ENCODE data around the gene TPH2.
A peak's percentile ranks its signal among the peaks of the same experiment; 100 is the strongest.

Gene TPH2

GRCh38 chr12:71935594-71935993, 3.1 kb upstream of the TPH2 start:
- peak; percentile 27 for DNase-seq (ENCODE audit: low read depth)
- H3K4me3 ChIP-seq (ENCODE audit: low read depth, low read length), result no peak overlapping the region
- TF ChIP-seq, protein P1, sequence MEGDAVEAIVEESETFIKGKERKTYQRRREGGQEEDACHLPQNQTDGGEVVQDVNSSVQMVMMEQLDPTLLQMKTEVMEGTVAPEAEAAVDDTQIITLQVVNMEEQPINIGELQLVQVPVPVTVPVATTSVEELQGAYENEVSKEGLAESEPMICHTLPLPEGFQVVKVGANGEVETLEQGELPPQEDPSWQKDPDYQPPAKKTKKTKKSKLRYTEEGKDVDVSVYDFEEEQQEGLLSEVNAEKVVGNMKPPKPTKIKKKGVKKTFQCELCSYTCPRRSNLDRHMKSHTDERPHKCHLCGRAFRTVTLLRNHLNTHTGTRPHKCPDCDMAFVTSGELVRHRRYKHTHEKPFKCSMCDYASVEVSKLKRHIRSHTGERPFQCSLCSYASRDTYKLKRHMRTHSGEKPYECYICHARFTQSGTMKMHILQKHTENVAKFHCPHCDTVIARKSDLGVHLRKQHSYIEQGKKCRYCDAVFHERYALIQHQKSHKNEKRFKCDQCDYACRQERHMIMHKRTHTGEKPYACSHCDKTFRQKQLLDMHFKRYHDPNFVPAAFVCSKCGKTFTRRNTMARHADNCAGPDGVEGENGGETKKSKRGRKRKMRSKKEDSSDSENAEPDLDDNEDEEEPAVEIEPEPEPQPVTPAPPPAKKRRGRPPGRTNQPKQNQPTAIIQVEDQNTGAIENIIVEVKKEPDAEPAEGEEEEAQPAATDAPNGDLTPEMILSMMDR (IDR thresholded peaks at IDR 0.05; ENCODE audit: low read depth, low read length, missing control alignments), result no peak

- TF ChIP-seq, protein P1 (IDR thresholded peaks at IDR 0.05; ENCODE audit: low read depth, low read length, missing control alignments), result no peak
- H3K4me3 ChIP-seq (ENCODE audit: low read depth, low read length), result no peak overlapping the region
Observed at GRCh38 chr12:71940068-71940467, 1.4 kb downstream of the TPH2 start.

GRCh38 chr12:71941174-71941573, 2.5 kb downstream of the TPH2 start:
- TF ChIP-seq, protein P1 (IDR thresholded peaks at IDR 0.05; ENCODE audit: low read depth, low read length, missing control alignments), result no peak
- DNase-seq (ENCODE audit: low read depth), result no peak

More at GRCh38 chr12:71940068-71940467, 1.4 kb downstream of the TPH2 start:
- DNase-seq (ENCODE audit: low read depth), result no peak

DNA sequence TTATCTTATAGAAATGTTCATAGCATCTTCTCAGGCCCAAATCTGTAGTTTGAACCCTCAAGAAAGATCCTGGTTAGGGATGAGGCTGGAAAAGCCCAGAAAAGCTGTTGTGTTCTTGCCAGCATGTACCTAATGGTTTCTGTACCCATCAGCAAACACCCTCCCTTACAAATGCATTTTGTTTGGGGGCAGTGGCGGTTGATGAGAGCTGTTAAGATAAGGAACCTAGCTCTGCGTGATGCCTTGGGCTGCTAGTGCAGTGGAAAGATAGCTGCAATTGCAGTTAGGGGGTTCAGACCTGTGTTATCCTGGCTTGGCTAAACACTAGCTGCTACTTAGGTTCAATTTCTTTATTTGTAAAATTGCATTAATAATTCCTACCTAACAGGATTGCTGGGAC, 3.6 kb downstream of the TPH2 start:
- H3K4me3 ChIP-seq (ENCODE audit: low read depth, low read length), result no peak overlapping the region
- TF ChIP-seq, protein P1 (IDR thresholded peaks at IDR 0.05; ENCODE audit: low read depth, low read length, missing control alignments), result no peak
- no peak for DNase-seq (ENCODE audit: low read depth)

More at GRCh38 chr12:71941174-71941573, 2.5 kb downstream of the TPH2 start:
- no peak overlapping the region for H3K4me3 ChIP-seq (ENCODE audit: low read depth, low read length)

GRCh38 chr12:71942703-71943102, 4.1 kb downstream of the TPH2 start:
- no peak for DNase-seq (ENCODE audit: low read depth)
- TF ChIP-seq, protein P1 (IDR thresholded peaks at IDR 0.05; ENCODE audit: low read depth, low read length, missing control alignments), result no peak
- no peak overlapping the region for H3K4me3 ChIP-seq (ENCODE audit: low read depth, low read length)

- TF ChIP-seq, protein P1 (IDR thresholded peaks at IDR 0.05; ENCODE audit: low read depth, low read length, missing control alignments), result no peak
- DNase-seq (ENCODE audit: low read depth), result no peak
- no peak overlapping the region for H3K4me3 ChIP-seq (ENCODE audit: low read depth, low read length)
Observed at GRCh38 chr12:71945121-71945520, 6.5 kb downstream of the TPH2 start.

DNA sequence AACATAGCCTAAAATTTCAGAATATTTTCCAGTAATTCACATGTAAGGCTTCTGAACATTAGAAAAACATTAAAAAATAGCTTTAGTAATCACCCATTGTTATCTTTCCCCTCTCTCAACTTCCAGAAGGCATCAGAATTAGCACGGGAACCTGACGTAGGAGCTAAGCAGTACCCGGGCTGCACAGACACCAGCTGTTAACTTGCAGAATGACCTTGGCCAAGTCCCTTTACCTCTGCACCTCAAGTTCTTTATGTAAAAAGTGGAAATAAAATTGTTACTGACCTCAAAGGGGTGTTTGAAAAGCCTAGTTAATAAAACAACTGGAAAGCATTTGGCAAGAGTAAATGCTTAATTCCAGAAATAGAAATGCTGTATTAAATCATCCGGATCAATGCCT, 7.2 kb downstream of the TPH2 start:
- TF ChIP-seq, protein P1 (IDR thresholded peaks at IDR 0.05; ENCODE audit: low read depth, low read length, missing control alignments), result no peak
- no peak overlapping the region for H3K4me3 ChIP-seq (ENCODE audit: low read depth, low read length)
- DNase-seq (ENCODE audit: low read depth), result no peak

Measured in GM12864 (cell line).